Cerebellar cortex (tissue), 1 donor: ENCODE measurements around the gene FBXO31.

Experiments used
- DNase-seq: peaks from one replicate; pipeline ENCODE4 v3.0.0-alpha.2; 2015; ENCODE audit warnings: low spot score

FBXO31 gene

DNA sequence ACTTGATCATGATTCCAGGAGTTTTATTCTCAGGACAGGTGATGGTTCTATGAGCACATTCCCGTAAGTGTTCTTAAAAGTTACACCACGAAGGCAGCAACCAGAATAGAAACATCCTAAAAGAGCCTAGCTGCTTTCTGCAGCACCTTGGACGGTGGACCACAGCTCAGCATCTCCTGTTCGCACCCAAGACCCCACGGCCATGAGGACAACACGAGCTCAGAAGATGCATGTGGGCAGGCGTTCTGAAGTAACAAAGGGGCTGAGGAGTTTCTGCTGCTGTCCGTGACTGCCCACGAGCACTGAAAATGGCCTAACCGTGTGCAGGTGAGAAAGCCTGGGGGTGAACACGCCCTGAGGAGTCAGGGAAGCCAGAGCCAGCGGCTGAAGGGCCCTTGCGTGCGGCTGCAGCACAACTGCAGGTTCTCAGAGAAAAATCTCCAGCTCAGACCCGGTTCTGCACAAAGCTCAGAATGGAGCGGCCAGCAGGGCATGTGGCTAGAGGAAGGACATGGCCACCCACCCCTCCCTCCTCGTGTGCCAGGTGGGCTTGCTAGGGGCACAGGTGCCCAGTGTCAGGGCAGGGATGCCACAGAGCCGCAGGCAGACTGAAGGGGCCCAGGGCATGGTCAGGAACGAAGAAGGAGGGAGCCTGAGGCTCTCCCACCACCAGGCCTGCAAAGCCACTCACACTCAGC is 55.6 kb downstream of the FBXO31 start:
- no peak for DNase-seq

DNA sequence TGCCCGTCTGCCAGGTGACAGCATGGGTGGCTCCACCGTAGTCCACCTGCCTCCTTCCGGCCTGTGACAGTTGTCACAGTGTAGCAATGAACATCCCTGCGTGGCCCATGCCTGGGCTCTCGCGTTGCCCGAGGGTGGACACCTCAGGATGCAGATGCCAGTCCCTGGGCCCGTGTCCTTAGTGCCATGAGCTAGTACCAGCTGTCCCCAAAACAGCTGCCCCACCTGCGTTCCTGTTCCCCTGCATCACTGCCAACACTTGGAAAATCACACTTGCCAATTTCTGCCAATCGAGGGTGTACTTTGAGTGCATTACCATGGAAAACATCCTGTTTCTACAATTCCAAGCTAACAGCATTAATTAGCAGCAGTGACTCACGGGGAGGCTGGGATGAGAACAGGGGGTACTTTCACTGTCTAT is 57.4 kb downstream of the FBXO31 start:
- no peak for DNase-seq

- no peak for DNase-seq
These were observed 58.1 kb downstream of the FBXO31 start for GRCh38 chr16:87325423-87325858.

GRCh38 chr16:87324411-87325275 is 58.9 kb downstream of the FBXO31 start:
- DNase-seq: peak; percentile 74

DNA sequence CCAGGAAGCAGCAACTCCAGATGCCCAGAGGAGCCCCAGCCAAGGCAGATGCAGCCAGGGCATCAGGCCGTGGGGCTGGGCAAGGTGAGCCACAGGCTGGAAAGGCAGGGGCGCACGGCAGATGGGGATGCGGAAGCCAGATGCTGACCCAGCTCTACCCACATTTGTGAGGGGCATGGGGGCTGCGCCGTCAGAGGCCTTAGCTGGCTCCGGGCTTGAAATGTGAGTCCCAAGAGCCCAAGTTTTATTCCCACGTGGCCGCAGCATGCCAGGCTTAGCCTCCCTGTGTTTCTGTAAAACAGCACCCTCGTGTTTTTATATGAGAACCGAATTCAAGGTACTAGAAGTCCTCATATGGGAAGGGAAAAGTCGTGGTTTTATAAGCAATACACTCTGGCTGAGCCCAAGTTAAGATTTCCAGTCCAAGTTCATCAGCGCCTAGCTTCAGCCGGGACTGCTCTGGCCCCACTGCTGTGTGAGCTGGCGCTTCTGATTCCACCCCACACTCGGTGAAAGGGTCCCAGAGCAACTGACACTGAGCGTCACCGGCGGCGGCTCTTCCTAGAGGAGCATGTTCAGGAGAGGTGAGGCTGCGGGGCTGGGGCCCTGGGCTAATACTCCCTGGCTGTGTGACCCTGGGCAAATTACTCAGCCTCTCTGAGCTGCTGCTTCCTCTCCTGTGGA is 59.7 kb downstream of the FBXO31 start:
- peak; percentile 23 for DNase-seq

DNA sequence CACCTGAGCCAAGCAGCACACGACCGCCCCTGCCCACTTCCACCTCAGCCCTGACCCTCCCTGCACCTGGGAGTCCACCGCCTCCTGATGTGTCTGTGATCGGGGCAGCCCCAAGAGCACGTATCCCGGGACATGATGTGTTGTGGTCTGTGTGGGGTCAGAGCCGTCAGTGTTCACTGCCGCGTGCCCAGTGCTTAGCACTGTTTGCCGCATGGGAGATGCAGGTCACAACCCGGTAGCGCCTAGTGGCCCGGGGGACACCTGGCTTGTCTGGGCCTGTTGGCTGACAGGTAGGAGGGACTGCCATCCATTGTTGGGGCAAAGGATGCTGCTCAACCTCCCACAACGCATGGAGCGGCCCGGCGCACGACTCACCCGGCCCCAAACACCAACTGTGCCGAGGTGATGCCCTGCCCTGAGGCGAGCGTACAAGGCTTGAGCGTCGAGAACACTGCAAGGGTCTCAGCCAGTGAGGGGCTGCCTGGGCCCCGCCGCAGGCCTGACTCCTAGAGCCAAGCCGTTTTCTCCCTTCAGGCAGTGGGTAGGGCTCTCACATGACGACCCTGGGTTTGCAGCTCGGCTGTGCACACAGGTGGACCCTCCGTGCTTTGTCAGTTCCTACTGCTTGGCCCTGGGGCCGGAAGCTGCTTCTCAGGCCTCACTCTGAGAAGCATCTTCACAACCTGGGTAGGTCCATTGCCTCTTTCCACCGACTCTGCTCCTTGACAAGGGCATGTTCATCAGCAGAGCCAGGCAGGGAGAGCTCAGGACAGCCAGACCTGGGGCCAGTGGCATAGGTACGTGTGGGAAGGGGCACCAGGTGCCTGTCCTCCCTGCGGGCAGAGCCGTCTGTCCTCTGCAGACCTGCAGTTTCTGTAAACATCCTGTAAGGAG is 60.5 kb downstream of the FBXO31 start:
- DNase-seq: no peak

- DNase-seq: no peak
These were observed 61.2 kb downstream of the FBXO31 start for GRCh38 chr16:87322360-87322759.

- DNase-seq: peak; percentile 90
These were observed 62.1 kb downstream of the FBXO31 start for GRCh38 chr16:87321336-87322107.

DNA sequence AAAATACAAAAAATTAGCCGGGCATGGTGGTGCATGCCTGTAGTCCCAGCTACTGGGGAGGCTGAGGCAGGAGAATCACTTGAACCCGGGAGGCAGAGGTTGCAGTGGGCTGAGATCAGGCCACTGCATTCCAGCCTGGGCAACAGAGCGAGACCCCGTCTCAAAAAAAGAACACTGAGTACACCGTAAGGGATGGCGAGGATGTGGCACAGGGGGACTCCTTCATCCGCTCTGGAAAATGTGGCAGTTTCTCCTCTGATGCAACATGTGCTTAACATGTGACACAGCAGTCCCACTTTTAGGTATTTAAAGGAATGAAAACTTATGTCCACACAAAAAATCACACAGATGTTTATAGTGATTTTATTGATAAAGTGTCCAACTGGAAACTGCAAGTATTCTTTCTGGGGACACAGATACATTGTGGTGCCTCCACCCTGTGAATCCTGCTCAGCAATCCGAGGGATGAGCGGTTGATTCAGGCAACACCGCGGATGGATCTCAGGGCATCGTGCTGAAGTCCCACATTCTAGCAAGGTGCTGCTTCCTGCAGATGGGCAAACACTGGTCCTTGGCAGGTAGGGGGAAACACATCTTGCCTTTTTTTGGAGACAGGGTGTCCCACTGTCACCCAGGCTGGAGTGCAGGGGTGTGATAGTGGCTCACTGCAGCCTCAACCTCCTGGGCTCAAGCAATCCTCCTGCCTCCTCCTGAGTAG is 62.9 kb downstream of the FBXO31 start:
- DNase-seq: peak; percentile 35

GRCh38 chr16:87319997-87320491 is 63.5 kb downstream of the FBXO31 start:
- no peak for DNase-seq

DNA sequence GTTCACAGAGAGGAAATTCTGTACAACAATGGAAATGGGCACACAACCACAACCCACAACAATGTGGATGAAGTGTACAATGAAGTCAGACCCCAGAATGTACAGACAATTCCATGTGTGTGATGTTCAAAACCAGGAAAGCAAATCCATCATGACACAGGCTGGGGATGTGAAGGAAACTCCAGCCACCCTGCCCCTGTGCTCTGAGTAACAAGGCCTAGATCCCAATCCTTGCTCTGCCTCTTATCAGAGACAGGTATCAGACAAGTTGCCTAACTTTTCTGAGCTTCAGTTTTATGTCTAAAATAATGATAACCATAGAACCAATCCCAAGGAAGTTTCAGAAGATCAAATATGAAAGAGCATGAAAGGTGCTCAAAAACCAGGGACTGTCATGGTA is 64.6 kb downstream of the FBXO31 start:
- no peak for DNase-seq

- DNase-seq: peak; percentile 45
These were observed 65.6 kb downstream of the FBXO31 start for GRCh38 chr16:87317750-87318644.

DNA sequence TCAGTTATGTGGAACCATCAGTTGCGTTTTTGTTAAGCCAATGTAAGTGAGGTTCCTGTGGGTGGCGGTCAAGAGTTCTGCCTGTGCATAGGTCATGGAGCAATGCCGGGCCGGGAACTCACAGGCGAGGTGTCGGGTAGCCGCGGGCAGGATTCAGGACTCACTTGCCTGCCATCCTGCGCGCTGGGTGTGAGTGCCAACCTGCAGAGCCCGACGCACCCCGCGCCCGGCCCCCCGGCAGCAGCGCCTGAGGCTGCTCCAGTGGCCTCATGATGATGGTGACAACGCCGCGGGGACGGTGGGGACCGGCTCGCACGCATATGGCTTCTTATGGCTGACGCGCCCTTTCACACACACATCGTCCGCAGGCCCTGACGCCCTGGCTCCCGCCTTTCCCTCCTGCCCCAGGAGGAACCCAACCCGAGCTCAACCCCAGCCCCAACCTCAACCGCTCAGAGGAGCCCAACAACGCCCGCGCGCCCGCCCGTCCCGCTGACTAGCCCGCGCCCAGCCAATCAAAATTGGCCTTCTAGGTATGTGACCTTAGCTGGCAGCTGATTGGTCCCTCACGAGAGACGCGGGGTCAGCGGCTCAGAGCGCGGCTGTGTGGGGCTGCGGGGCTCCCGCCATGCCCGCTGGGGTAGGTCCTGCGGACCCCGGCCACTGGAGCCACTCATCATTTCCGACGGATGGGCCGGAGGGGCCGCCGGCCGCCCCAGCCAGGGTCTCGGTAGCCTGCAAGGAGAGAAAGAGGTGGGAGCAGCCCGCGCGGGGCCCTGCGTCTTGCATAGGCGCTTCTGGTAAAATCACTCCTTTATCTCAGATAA is 66.4 kb downstream of the FBXO31 start, which contains the start of gene C16orf95:
C16orf95 (minus strand) TSS at position 470 of the 827 bp plus-strand sequence; CDS start at position 320, 150 bp downstream.
- DNase-seq: peak; percentile 95

- no peak for DNase-seq
These were observed 67.1 kb downstream of the FBXO31 start for GRCh38 chr16:87316450-87316922.

GRCh38 chr16:87314990-87315420 is 68.6 kb downstream of the FBXO31 start:
- no peak for DNase-seq

GRCh38 chr16:87312008-87312407 is 71.6 kb downstream of the FBXO31 start:
- no peak for DNase-seq

DNA sequence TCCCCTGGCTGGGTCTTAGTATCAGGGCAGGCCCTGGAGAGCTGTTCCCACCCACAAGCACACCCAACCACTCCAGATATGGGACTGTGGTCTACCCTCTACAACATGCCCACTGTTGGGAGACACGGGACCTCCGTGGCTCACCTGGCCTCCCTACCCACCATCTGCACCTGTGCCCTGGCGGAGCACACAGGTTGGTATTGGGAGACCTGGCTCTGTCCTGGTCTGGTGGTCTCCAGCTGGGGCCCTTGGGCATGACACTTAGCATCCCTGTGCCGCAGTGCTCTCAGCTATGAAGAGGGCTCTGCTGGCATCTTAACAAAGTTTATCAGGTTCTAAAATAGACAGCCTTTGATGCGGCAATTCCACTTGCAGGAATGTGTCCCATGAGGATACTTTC is 72.2 kb downstream of the FBXO31 start:
- no peak for DNase-seq

DNA sequence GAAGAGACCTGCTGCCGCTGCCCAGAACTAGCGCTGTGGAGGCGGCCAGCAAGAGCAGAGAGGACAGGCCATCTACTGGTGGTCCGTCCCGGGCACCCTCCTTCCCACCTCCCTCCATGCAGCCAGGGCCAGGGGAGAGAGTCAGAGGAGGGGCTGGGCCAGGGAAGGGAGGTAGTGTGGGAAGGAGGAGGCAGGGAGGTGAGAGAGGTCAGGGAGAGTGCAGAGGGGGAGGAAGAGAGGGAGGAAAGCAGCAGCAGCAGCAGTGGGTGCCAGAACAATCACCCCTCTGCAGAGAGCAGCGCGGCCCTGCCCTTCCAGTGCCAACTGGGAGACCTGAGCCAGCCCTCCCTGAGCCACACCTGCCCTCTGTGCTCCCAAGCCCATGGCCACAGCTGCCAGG is 73.0 kb downstream of the FBXO31 start:
- DNase-seq: no peak
